ENCODE results near the gene SPATA22.

DNA sequence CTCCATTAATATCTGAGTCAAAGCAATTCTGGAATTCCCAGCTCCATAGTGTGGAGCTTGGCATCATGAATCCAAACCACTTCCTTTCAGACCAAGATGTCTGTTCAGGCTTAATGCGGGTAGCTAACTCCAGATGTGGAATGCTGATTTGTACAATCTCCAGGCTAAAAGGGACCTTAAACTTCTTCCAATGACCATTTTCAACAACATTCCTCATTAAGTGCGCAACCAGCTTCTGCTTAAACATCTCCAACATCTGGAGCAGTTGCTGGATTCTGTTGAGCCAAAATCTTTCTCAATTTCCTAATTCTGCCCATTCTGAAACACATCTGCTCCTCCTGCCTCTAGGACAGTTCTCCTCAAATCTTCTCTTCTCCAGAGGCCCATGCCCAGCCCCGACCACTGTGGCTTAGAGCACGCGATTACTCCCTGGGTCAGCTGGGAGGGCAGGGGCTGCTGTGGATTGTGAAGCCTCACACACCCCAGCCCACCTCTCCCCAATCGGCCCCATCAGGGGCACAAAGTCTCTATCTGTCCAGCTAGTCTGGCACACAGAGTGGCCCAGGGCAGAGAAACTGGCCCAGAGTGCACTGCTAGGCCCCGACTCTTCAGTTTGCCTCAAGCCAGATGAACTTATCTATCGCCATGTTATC, 40.4 kb upstream of the SPATA22 start:
- TF ChIP-seq, protein P1, sequence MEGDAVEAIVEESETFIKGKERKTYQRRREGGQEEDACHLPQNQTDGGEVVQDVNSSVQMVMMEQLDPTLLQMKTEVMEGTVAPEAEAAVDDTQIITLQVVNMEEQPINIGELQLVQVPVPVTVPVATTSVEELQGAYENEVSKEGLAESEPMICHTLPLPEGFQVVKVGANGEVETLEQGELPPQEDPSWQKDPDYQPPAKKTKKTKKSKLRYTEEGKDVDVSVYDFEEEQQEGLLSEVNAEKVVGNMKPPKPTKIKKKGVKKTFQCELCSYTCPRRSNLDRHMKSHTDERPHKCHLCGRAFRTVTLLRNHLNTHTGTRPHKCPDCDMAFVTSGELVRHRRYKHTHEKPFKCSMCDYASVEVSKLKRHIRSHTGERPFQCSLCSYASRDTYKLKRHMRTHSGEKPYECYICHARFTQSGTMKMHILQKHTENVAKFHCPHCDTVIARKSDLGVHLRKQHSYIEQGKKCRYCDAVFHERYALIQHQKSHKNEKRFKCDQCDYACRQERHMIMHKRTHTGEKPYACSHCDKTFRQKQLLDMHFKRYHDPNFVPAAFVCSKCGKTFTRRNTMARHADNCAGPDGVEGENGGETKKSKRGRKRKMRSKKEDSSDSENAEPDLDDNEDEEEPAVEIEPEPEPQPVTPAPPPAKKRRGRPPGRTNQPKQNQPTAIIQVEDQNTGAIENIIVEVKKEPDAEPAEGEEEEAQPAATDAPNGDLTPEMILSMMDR (IDR thresholded peaks at IDR 0.05): no peak
- no peak for TF ChIP-seq EZH2 (IDR thresholded peaks at IDR 0.05; ENCODE audit: borderline replicate concordance, insufficient read depth, low read depth, low read length, poor library complexity, severe bottlenecking)

Measured in B cell (primary cell).